ENCODE data around the gene SYT9. TPM values are rescaled to one million over a fixed set of nuclear protein-coding genes. Genes with fewer than 3 reads are reported as not detected.

SYT9 gene
- total and polyA plus RNA-seq, 2 of the 4 experiments (the other 2 are of a cell fraction): not detected

GRCh38 chr11:7348432-7349304 lies 97.0 kb downstream of the SYT9 start:
- no peak overlapping the region for H4K91ac ChIP-seq (ENCODE audit: insufficient read depth, low read depth, low read length)
- dilution Hi-C loops (cut with HindIII; ENCODE audit: low sequenced_read_pairs, unreplicated experiment): no loop called here
- H2BK5ac ChIP-seq (ENCODE audit: low read depth, low read length, poor library complexity, severe bottlenecking): no peak overlapping the region
- H3K4me1 ChIP-seq (ENCODE audit: control insufficient read depth, insufficient read depth, low read length): no peaks in the 10 kb centered on the region
- H2BK20ac ChIP-seq (ENCODE audit: low read depth, low read length): no peak overlapping the region
- no peaks in the 10 kb centered on the region; the same call in 1 of the 2 replicates for H3K9me3 ChIP-seq (ENCODE audit: control insufficient read depth, insufficient read depth, low read length)
- no peak overlapping the region for H3K4me3 ChIP-seq (ENCODE audit: insufficient read depth, low read depth, low read length)
- ATAC-seq (ENCODE audit: low read depth) (no peak), DNase-seq (no peak)
- 0% methylated on average over 1 of the region's 8 CpGs; no CpG with 5 or more reads in 1 of the 2 experiments for WGBS, 2 experiments (ENCODE audit: extremely low coverage in 2 of 2, insufficient read length in 1 of 2)
- H3K4ac ChIP-seq (ENCODE audit: low read depth, low read length): no peak overlapping the region
- H3K27ac ChIP-seq (ENCODE audit: insufficient read depth, low read length): no peak overlapping the region
- no TSS peak for BruUV-seq (replicated peaks)
- H4K8ac ChIP-seq (ENCODE audit: low read depth in 2 of 2, low read length in 2 of 2): no peak overlapping the region
- no peaks in the 10 kb centered on the region for H3K9me1 ChIP-seq (ENCODE audit: insufficient read depth, low read length)
- H3K36me3 ChIP-seq (ENCODE audit: control insufficient read depth, insufficient read depth, low read length): no peaks in the 10 kb centered on the region
- H3K23ac ChIP-seq (ENCODE audit: low read depth, low read length): no peak overlapping the region
- ChIA-PET POLR2A (ENCODE audit: unreplicated experiment) (no interaction called here), CTCF (no interaction called here)
- no peak overlapping the region for H2BK15ac ChIP-seq (ENCODE audit: low read depth, low read length)
- in situ Hi-C loops (cut with MboI; ENCODE audit: low sequenced_read_pairs): no loop called here
- H2BK120ac ChIP-seq (ENCODE audit: low read depth, low read length): no peak overlapping the region
- H3K9ac ChIP-seq (ENCODE audit: low read depth, low read length): no peak overlapping the region
- no peak overlapping the region for H2AK9ac ChIP-seq (replicated peaks; ENCODE audit: low read depth, low read length, poor library complexity)
- no peaks in the 10 kb centered on the region for H4K20me1 ChIP-seq (ENCODE audit: insufficient read depth, low read length)
- intact Hi-C loops (cut with micrococcal nuclease): no loop called here
- H3K27me3 ChIP-seq (ENCODE audit: control insufficient read depth, insufficient read depth, low read length): no peaks in the 10 kb centered on the region
- H2AFZ ChIP-seq (replicated peaks; ENCODE audit: low read length, poor library complexity): no peak overlapping the region
- no peak overlapping the region for H3K4me2 ChIP-seq (ENCODE audit: low read depth, low read length)
- no peaks in the 10 kb centered on the region for H3K79me1 ChIP-seq (ENCODE audit: low read depth in 1 of 2, low read length in 2 of 2)
- no peak overlapping the region for H3K56ac ChIP-seq (ENCODE audit: extremely low read depth, insufficient read depth, low read length)
- H2AK5ac ChIP-seq (ENCODE audit: low read depth, low read length): no peak overlapping the region
- no peak overlapping the region for H4K5ac ChIP-seq (ENCODE audit: low read depth, low read length)
- H3K18ac ChIP-seq (ENCODE audit: low read depth, low read length): no peak overlapping the region
- H3K14ac ChIP-seq (replicated peaks; ENCODE audit: low read depth, low read length): no peak overlapping the region
- TF ChIP-seq FOS (IDR thresholded peaks at IDR 0.05; ENCODE audit: low read depth, low read length) (no peak), NFE2L2 (IDR thresholded peaks at IDR 0.05; ENCODE audit: low read depth, low read length) (no peak), RAD21 (IDR thresholded peaks at IDR 0.05; ENCODE audit: low read length) (no peak), MXI1 (IDR thresholded peaks at IDR 0.05; ENCODE audit: borderline replicate concordance, low read depth, low read length) (no peak), USF2 (IDR thresholded peaks at IDR 0.05; ENCODE audit: low read depth, low read length) (no peak), POLR2A (IDR thresholded peaks at IDR 0.05; ENCODE audit: low read depth, low read length) (no peak), RCOR1 (IDR thresholded peaks at IDR 0.05; ENCODE audit: insufficient replicate concordance, low read length) (no peak), RFX5 (IDR thresholded peaks at IDR 0.05; ENCODE audit: low read depth, low read length) (no peak), ELK1 (IDR thresholded peaks at IDR 0.05; ENCODE audit: borderline replicate concordance, low read depth, low read length) (no peak), CTCF (conservative IDR thresholded peaks at IDR 0.05; ENCODE audit: low read depth, low read length) (no peak), SMC3 (IDR thresholded peaks at IDR 0.05; ENCODE audit: low read depth, low read length) (no peak), MAZ (IDR thresholded peaks at IDR 0.05; ENCODE audit: borderline replicate concordance, low read depth, low read length) (no peak), CHD1 (IDR thresholded peaks at IDR 0.05; ENCODE audit: low read depth, low read length) (no peak), MAFK (IDR thresholded peaks at IDR 0.05; ENCODE audit: low read depth, low read length) (no peak), CEBPB (IDR thresholded peaks at IDR 0.05; ENCODE audit: low read depth, low read length) (no peak)
